Cortex of kidney (tissue), 1 donor: ENCODE results near the gene MPP2.
"Not testable (repeated sequence)": the region's sequence is repeated elsewhere in the genome, so short reads cannot be mapped to it uniquely, and the experiment has no call there.

Source experiments
- DNase-seq: peaks from one replicate; lab custom pipeline; 2025; lab: John Stamatoyannopoulos, UW

The MPP2 gene

GRCh38 chr17:43846221-43846712 is 61.1 kb downstream of the MPP2 start:
- DNase-seq, result no peak

- no peak for DNase-seq
Measured at GRCh38 chr17:43845766-43846165, 61.6 kb downstream of the MPP2 start.

- DNase-seq, result no peak
Measured at GRCh38 chr17:43844241-43844640, 63.1 kb downstream of the MPP2 start.

GRCh38 chr17:43842975-43843325 is 64.4 kb downstream of the MPP2 start:
- no peak for DNase-seq

GRCh38 chr17:43842091-43842974 is 65.0 kb downstream of the MPP2 start:
- not testable (repeated sequence) for DNase-seq

GRCh38 chr17:43841282-43841681 is 66.1 kb downstream of the MPP2 start:
- no peak for DNase-seq

- DNase-seq, result no peak
Measured at GRCh38 chr17:43840814-43841213, 66.5 kb downstream of the MPP2 start.

- no peak for DNase-seq
Measured at GRCh38 chr17:43839670-43840108, 67.6 kb downstream of the MPP2 start.

GRCh38 chr17:43834106-43834505 is 73.2 kb downstream of the MPP2 start:
- no peak for DNase-seq

- no peak for DNase-seq
Measured at GRCh38 chr17:43832976-43833829, 74.1 kb downstream of the MPP2 start, which contains the start of gene MPP3. MPP3 (minus strand) TSS chr17:43833146; CDS start chr17:43831906, 1,240 bp downstream.

- no peak for DNase-seq
Measured at GRCh38 chr17:43832168-43832975, 75.0 kb downstream of the MPP2 start.

- DNase-seq, result no peak
Measured at GRCh38 chr17:43831633-43832032, 75.7 kb downstream of the MPP2 start.

GRCh38 chr17:43830510-43831140 is 76.7 kb downstream of the MPP2 start:
- DNase-seq, result no peak

- DNase-seq, result no peak
Measured at GRCh38 chr17:43829738-43830137, 77.6 kb downstream of the MPP2 start.

GRCh38 chr17:43827596-43827995 is 79.7 kb downstream of the MPP2 start:
- no peak for DNase-seq

GRCh38 chr17:43826206-43826605 is 81.1 kb downstream of the MPP2 start:
- DNase-seq, result no peak

GRCh38 chr17:43825567-43825966 is 81.8 kb downstream of the MPP2 start:
- no peak for DNase-seq
